HG03139 (cell line): ENCODE measurements around the gene TNFSF12.

ENCODE experiments used
- ATAC-seq: cut with Tn5 transposase; IDR thresholded peaks from one replicate; pipeline ENCODE4 v1.9.1; 2021; ENCODE audit not compliant: unreplicated experiment

Gene TNFSF12

GRCh38 chr17:7541074-7541621 lies 7.7 kb upstream of the TNFSF12 start:
- ATAC-seq, result no peak

GRCh38 chr17:7544911-7545310 lies 3.9 kb upstream of the TNFSF12 start:
- no peak for ATAC-seq

GRCh38 chr17:7549401-7550055 lies 670 bp downstream of the TNFSF12 start:
- no peak for ATAC-seq

GRCh38 chr17:7550344-7550743 lies 1.5 kb downstream of the TNFSF12 start:
- ATAC-seq, result no peak

GRCh38 chr17:7551396-7551795 lies 2.5 kb downstream of the TNFSF12 start:
- no peak for ATAC-seq

GRCh38 chr17:7552621-7553051 lies 3.8 kb downstream of the TNFSF12 start:
- peak; percentile 58 for ATAC-seq

GRCh38 chr17:7553356-7553755 lies 4.5 kb downstream of the TNFSF12 start:
- no peak for ATAC-seq

- no peak for ATAC-seq
These were observed 6.6 kb downstream of the TNFSF12 start for GRCh38 chr17:7555320-7555948.

- ATAC-seq, result no peak
These were observed 7.8 kb downstream of the TNFSF12 start for GRCh38 chr17:7556627-7557026.

GRCh38 chr17:7557147-7557764 lies 8.4 kb downstream of the TNFSF12 start:
- ATAC-seq, result no peak

- ATAC-seq, result no peak
These were observed 9.1 kb downstream of the TNFSF12 start for GRCh38 chr17:7557775-7558543.

- no peak for ATAC-seq
These were observed 9.9 kb downstream of the TNFSF12 start, which contains the start of gene TNFSF13 for GRCh38 chr17:7558544-7559319. TSS of gene TNFSF13 (plus strand) at chr17:7558750. CDS start at chr17:7559040, 290 bp downstream.

- no peak for ATAC-seq
These were observed 10.7 kb downstream of the TNFSF12 start for GRCh38 chr17:7559320-7560171.

GRCh38 chr17:7560172-7561027 lies 11.5 kb downstream of the TNFSF12 start:
- ATAC-seq, result no peak

- no peak for ATAC-seq
These were observed 12.2 kb downstream of the TNFSF12 start for GRCh38 chr17:7561028-7561575.

GRCh38 chr17:7561589-7562207 lies 12.8 kb downstream of the TNFSF12 start, which contains the start of gene SENP3:
TSS of gene SENP3 (plus strand) at chr17:7561919. CDS start at chr17:7563077, 1,158 bp downstream.
- ATAC-seq, result peak; percentile 66

- ATAC-seq, result no peak
These were observed 13.3 kb downstream of the TNFSF12 start for GRCh38 chr17:7562208-7562605.
